Heart right ventricle (tissue), 16 donors: ENCODE results near the gene TRMT1. TPM values are rescaled to one million over a fixed set of nuclear protein-coding genes. Genes with fewer than 3 reads are reported as not detected.
A peak's percentile ranks its signal among the peaks of the same experiment; 100 is the strongest.

Source experiments
- ATAC-seq, 8 donors: fragments of 200-7000 bp; cut with Tn5 transposase; one replicate each; pipeline ENCODE4 v1.9.1; 2020; ENCODE audit warnings: mild to moderate bottlenecking in 8 of 8, moderate library complexity in 8 of 8, moderate number of reproducible peaks in 1 of 8
- DNase-seq, 2 donors: peaks; one replicate each; pipeline ENCODE4 v3.0.0-alpha.2; 2020
- H3K27ac ChIP-seq, 10 donors: fragments of 200-600 bp; sonication (generic) in 2 of 10; one replicate each; pipeline versions ENCODE4 v1.5.0 to v1.8.0; 2020 to 2022; ENCODE audit warnings: mild to moderate bottlenecking in 3 of 10
- H3K27me3 ChIP-seq, 7 donors: fragments of 200-600 bp; one replicate each; pipeline ENCODE4 v1.8.0; 2021 to 2022; ENCODE audit warnings: mild to moderate bottlenecking in 2 of 7
- H3K36me3 ChIP-seq, 9 donors: fragments of 200-600 bp; sonication (generic) in 1 of 9; one replicate each; pipeline versions ENCODE4 v1.5.0 to v1.8.0; 2020 to 2022; ENCODE audit warnings: mild to moderate bottlenecking in 2 of 9
- H3K4me1 ChIP-seq, 9 donors: fragments of 200-600 bp; sonication (generic) in 1 of 9; one replicate each; pipeline versions ENCODE4 v1.5.0 to v1.8.0; 2020 to 2022; ENCODE audit warnings: mild to moderate bottlenecking in 4 of 9
- H3K4me3 ChIP-seq, 10 donors: fragments of 200-600 bp; sonication (generic) in 2 of 10; one replicate each; pipeline versions ENCODE4 v1.5.0 to v1.8.0; 2020 to 2022; ENCODE audit warnings: mild to moderate bottlenecking in 7 of 10, moderate library complexity in 2 of 10
- H3K9me3 ChIP-seq, 11 donors: fragments of 200-600 bp in 10 of 11; sonication (generic) in 2 of 11; one replicate each; pipeline versions ENCODE4 v1.5.0 to v1.8.0; 2013 to 2022; ENCODE audit warnings: mild to moderate bottlenecking in 2 of 11, control low read depth in 1 of 11, moderate library complexity in 1 of 11
- WGBS, 2 donors: extraction: QIAGEN DNeasy Blood & Tissue Kit; methylation state at CpG; one replicate each; pipeline ENCODE4 v1.1.7; 2013; ENCODE audit warnings: inconsistent platforms in 1 of 2; 5-methylcytosine and 5-hydroxymethylcytosine counted together
- intact Hi-C, 10 donors: fragments of 100-400 bp; cut with DNase I; formaldehyde crosslinking; loops; one replicate each; pipeline versions ENCODE4 v1.11.1 to v1.14.2; 2022
- polyA plus RNA-seq, 2 donors: library from polyadenylated mRNA; stranded (reverse); fragments of 200-250 nt; gene quantifications; one replicate each; pipeline ENCODE4 v1.2.3, GENCODE V29; 2013
- total RNA-seq, 10 donors: library from RNA; stranded (reverse); fragmentation: NEBNext Ultra II Directional in 3 of 10; extraction: Animal tissue kit (Norgen Biotek cat#: 25700) in 3 of 10; gene quantifications; one replicate each; pipeline versions ENCODE4 v1.2.1 to v1.2.4, GENCODE V29; 2021 to 2023
- TF ChIP-seq, protein P1 (sequence below), 9 donors: fragments of 200-600 bp; sonication (generic) in 2 of 9; IDR thresholded peaks; one replicate each; pipeline versions ENCODE4 v1.5.0 to v1.8.0; 2021 to 2022; ENCODE audit warnings: antibody characterized with exemption in 9 of 9, mild to moderate bottlenecking in 5 of 9, moderate library complexity in 1 of 9
- donor health status: Arrhythmogenic right ventricular cardiomyopathy.
- donor health status: ischemic (EF 13 %, LVEDD 7.1; RV severe dilation, severe dysfunction).
- donor health status: healthy with polysubstance abuse.
- donor health status: DM: no; HTN: yes; CAD: no.
- donor health status: DM: no; HTN: no; CAD: no.
- donor health status: ischemic (EF 25% LVEDD 6.9; RV normal size, moderate dysfunction).
- donor health status: ischemic (EF 25% LVEDD 5.7; RV mildly dilated, moderate dysfunction).
- donor health status: healthy.
- donor health status: DM: yes; HTN: yes; CAD: no.
- donor health status: Ischemic cardiomyopathy.
- donor health status: ischemic (EF 35%, LVEDD 5.7; RV mildly dilated, moderate dysfunction).
- donor health status: nonischemic (EF 11% LVEDD 7.7; RV severe dilation, severe dysfunction).
- donor health status: DM: yes; HTN: yes; CAD: no.
- donor health status: PGD.
- donor health status: ischemic (EF 29% LVEDD 5.4; RV normal size, mild dysfunction).
- donor health status: nonischemic (EF 23%, LVEDD 6.1; RV moderate dilation, normal function).

TRMT1 gene
- total and polyA plus RNA-seq, 12 donors, result 10.5 to 54.0 (median 14.8) TPM

GRCh38 chr19:13085666-13086065, 30.9 kb downstream of the TRMT1 start:
- Histone ChIP-seq H3K27ac (peak overlapping the region in 7 of 10 donors; percentile 24 to 68 (median 40)), H3K4me1 (peaks cover 25 to 58% (median 36%) of the 10 kb centered on the region in 9 donors), H3K27me3 (no peaks in the 10 kb centered on the region), H3K4me3 (no peak overlapping the region), H3K9me3 (no peaks in the 10 kb centered on the region), H3K36me3 (peaks cover 0 to 85% (median 11%) of the 10 kb centered on the region in 9 donors)
- intact Hi-C loops, result loop anchor here in 1 of 10 donors (5.0 kb wide), 1 partner anchor 93 kb away; no protein-coding TSS in a partner anchor
- peak in 3 of 8 donors; percentile 20 to 58 (median 39) for ATAC-seq
- no peak for DNase-seq
- TF ChIP-seq, protein P1, sequence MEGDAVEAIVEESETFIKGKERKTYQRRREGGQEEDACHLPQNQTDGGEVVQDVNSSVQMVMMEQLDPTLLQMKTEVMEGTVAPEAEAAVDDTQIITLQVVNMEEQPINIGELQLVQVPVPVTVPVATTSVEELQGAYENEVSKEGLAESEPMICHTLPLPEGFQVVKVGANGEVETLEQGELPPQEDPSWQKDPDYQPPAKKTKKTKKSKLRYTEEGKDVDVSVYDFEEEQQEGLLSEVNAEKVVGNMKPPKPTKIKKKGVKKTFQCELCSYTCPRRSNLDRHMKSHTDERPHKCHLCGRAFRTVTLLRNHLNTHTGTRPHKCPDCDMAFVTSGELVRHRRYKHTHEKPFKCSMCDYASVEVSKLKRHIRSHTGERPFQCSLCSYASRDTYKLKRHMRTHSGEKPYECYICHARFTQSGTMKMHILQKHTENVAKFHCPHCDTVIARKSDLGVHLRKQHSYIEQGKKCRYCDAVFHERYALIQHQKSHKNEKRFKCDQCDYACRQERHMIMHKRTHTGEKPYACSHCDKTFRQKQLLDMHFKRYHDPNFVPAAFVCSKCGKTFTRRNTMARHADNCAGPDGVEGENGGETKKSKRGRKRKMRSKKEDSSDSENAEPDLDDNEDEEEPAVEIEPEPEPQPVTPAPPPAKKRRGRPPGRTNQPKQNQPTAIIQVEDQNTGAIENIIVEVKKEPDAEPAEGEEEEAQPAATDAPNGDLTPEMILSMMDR (IDR thresholded peaks at IDR 0.05), result no peak
- 23 to 26% methylated on average over 7 of the region's 7 CpGs for WGBS, 2 donors

GRCh38 chr19:13083627-13084026, 32.9 kb downstream of the TRMT1 start:
- Histone ChIP-seq H3K36me3 (peaks cover 0 to 81% (median 11%) of the 10 kb centered on the region in 9 donors), H3K27ac (peak overlapping the region in 4 of 10 donors; percentile 14 to 66 (median 42)), H3K9me3 (no peaks in the 10 kb centered on the region), H3K4me1 (peaks cover 23 to 60% (median 41%) of the 10 kb centered on the region in 9 donors), H3K27me3 (no peaks in the 10 kb centered on the region), H3K4me3 (no peak overlapping the region)
- no peak for DNase-seq
- intact Hi-C loops, result no loop called here
- 88 to 97% methylated on average over 9 of the region's 9 CpGs for WGBS, 2 donors
- ATAC-seq, result no peak
- TF ChIP-seq, protein P1 (IDR thresholded peaks at IDR 0.05), result no peak

DNA sequence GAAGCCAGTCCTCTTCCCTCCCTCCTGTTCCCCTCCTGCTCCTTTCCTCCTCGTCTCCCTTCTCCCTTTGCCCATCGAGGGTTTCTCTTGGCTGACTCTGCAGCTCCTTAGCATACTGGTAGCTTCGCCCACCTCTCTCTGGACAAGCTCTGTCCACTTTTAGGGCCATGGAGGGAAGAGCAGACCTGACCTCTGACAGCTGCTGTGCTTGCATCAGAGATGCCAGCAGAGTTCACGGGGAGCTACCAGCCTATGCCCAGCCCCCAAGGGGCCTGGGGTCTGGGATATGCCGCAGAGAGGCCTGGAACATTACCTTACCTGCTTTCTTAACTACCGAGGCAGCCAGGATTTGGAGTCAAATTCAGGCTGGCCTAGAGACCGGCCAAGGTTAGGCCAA, 33.5 kb downstream of the TRMT1 start:
- H3K27me3 ChIP-seq, result no peaks in the 10 kb centered on the region
- no peaks in the 10 kb centered on the region for H3K9me3 ChIP-seq
- no peak overlapping the region for H3K4me3 ChIP-seq
- DNase-seq (no peak), ATAC-seq (no peak)
- H3K27ac ChIP-seq, result peak overlapping the region in 8 of 10 donors; percentile 3 to 66 (median 42)
- 73 to 78% methylated on average over 7 of the region's 7 CpGs for WGBS, 2 donors
- intact Hi-C loops, result no loop called here
- H3K4me1 ChIP-seq, result peaks cover 29 to 66% (median 47%) of the 10 kb centered on the region in 9 donors
- H3K36me3 ChIP-seq, result peaks cover 0 to 76% (median 11%) of the 10 kb centered on the region in 9 donors
- TF ChIP-seq, protein P1 (IDR thresholded peaks at IDR 0.05), result no peak

GRCh38 chr19:13082192-13083007, 34.1 kb downstream of the TRMT1 start:
- intact Hi-C loops, result no loop called here
- H3K4me3 ChIP-seq, result no peak overlapping the region
- DNase-seq (no peak), ATAC-seq (peak; percentile 13 to 62 (median 32))
- no peaks in the 10 kb centered on the region for H3K27me3 ChIP-seq
- peaks cover 34 to 72% (median 50%) of the 10 kb centered on the region in 9 donors for H3K4me1 ChIP-seq
- 58 to 68% methylated on average over 14 of the region's 14 CpGs for WGBS, 2 donors
- no peaks in the 10 kb centered on the region for H3K9me3 ChIP-seq
- peak overlapping the region in 9 of 10 donors; percentile 3 to 66 (median 44) for H3K27ac ChIP-seq
- peaks cover 0 to 75% (median 11%) of the 10 kb centered on the region in 9 donors for H3K36me3 ChIP-seq
- TF ChIP-seq, protein P1 (IDR thresholded peaks at IDR 0.05), result peak in 7 of 9 donors; percentile 27 to 56 (median 45)
